ENCODE data around the gene CDC42.

The CDC42 gene

GRCh38 chr1:22037520-22037919 lies 15.0 kb upstream of the CDC42 start:
- Histone ChIP-seq H3K4me2 (ENCODE audit: insufficient read depth, low read length) (no peak overlapping the region), H3K79me2 (ENCODE audit: insufficient read depth, low read length) (no peaks in the 10 kb centered on the region), H3K27ac (ENCODE audit: low read length) (no peak overlapping the region), H3K36me3 (ENCODE audit: insufficient read depth, low read length) (no peaks in the 10 kb centered on the region), H3K27me3 (ENCODE audit: insufficient read depth, low read length, poor library complexity) (no peaks in the 10 kb centered on the region), H2AFZ (ENCODE audit: low read depth, low read length) (no peak overlapping the region), H3K9me3 (ENCODE audit: insufficient read depth, low read length, severe bottlenecking) (no peaks in the 10 kb centered on the region), H3K9ac (ENCODE audit: low read depth, low read length) (no peak overlapping the region), H3K4me1 (ENCODE audit: insufficient read depth, low read length) (peaks cover 13% of the 10 kb centered on the region), H3K4me3 (ENCODE audit: low read depth in 1 of 2, low read length in 2 of 2) (no peak overlapping the region), H4K20me1 (ENCODE audit: insufficient read depth, low read length) (no peaks in the 10 kb centered on the region)
- TF ChIP-seq EZH2 (IDR thresholded peaks at IDR 0.05; ENCODE audit: borderline replicate concordance, low read depth, low read length, severe bottlenecking) (no peak), CTCF (IDR thresholded peaks at IDR 0.05; ENCODE audit: borderline replicate concordance, extremely low read depth, low read length, poor library complexity, severe bottlenecking) (no peak)
- ATAC-seq (ENCODE audit: insufficient read depth, low read depth) = no peak
- DNase-seq = no peak

- peaks cover 13% of the 10 kb centered on the region for H3K4me1 ChIP-seq (ENCODE audit: insufficient read depth, low read length)
- H3K4me2 ChIP-seq (ENCODE audit: insufficient read depth, low read length) = no peak overlapping the region
- no peak for ATAC-seq (ENCODE audit: insufficient read depth, low read depth)
Observed at GRCh38 chr1:22038036-22038435, 14.5 kb upstream of the CDC42 start.

GRCh38 chr1:22039594-22040285 lies 12.8 kb upstream of the CDC42 start:
- peaks cover 13% of the 10 kb centered on the region for H3K4me1 ChIP-seq (ENCODE audit: insufficient read depth, low read length)
- H3K9me3 ChIP-seq (ENCODE audit: insufficient read depth, low read length, severe bottlenecking) = no peaks in the 10 kb centered on the region
- ATAC-seq (ENCODE audit: insufficient read depth, low read depth) = peak; percentile 99
- peak overlapping the region; percentile 19; the same call in 1 of the 2 replicates for H3K9ac ChIP-seq (ENCODE audit: low read depth, low read length)
- no peaks in the 10 kb centered on the region for H4K20me1 ChIP-seq (ENCODE audit: insufficient read depth, low read length)
- H3K36me3 ChIP-seq (ENCODE audit: insufficient read depth, low read length) = no peaks in the 10 kb centered on the region
- no peaks in the 10 kb centered on the region for H3K27me3 ChIP-seq (ENCODE audit: insufficient read depth, low read length, poor library complexity)
- peak overlapping the region in 1 of 2 experiments; percentile 17; a peak in 2 of 4 replicates for H3K4me3 ChIP-seq (ENCODE audit: low read depth in 1 of 2, low read length in 2 of 2)
- DNase-seq = peak; percentile 90
- H2AFZ ChIP-seq (ENCODE audit: low read depth, low read length) = peak overlapping the region; percentile 72
- H3K79me2 ChIP-seq (ENCODE audit: insufficient read depth, low read length) = no peaks in the 10 kb centered on the region
- TF ChIP-seq CTCF (IDR thresholded peaks at IDR 0.05; ENCODE audit: borderline replicate concordance, extremely low read depth, low read length, poor library complexity, severe bottlenecking) (peak; percentile 4), EZH2 (IDR thresholded peaks at IDR 0.05; ENCODE audit: borderline replicate concordance, low read depth, low read length, severe bottlenecking) (no peak)
- H3K27ac ChIP-seq (ENCODE audit: low read length) = peak overlapping the region; percentile 75
- H3K4me2 ChIP-seq (ENCODE audit: insufficient read depth, low read length) = peak overlapping the region; percentile 52

More at GRCh38 chr1:22038036-22038435, 14.5 kb upstream of the CDC42 start:
- Histone ChIP-seq H3K36me3 (ENCODE audit: insufficient read depth, low read length) (no peaks in the 10 kb centered on the region), H3K9me3 (ENCODE audit: insufficient read depth, low read length, severe bottlenecking) (no peaks in the 10 kb centered on the region), H3K9ac (ENCODE audit: low read depth, low read length) (no peak overlapping the region), H4K20me1 (ENCODE audit: insufficient read depth, low read length) (no peaks in the 10 kb centered on the region), H2AFZ (ENCODE audit: low read depth, low read length) (no peak overlapping the region), H3K4me3 (ENCODE audit: low read depth in 1 of 2, low read length in 2 of 2) (no peak overlapping the region), H3K27ac (ENCODE audit: low read length) (no peak overlapping the region), H3K27me3 (ENCODE audit: insufficient read depth, low read length, poor library complexity) (no peaks in the 10 kb centered on the region), H3K79me2 (ENCODE audit: insufficient read depth, low read length) (no peaks in the 10 kb centered on the region)
- no peak for TF ChIP-seq CTCF (IDR thresholded peaks at IDR 0.05; ENCODE audit: borderline replicate concordance, extremely low read depth, low read length, poor library complexity, severe bottlenecking)
- TF ChIP-seq EZH2 (IDR thresholded peaks at IDR 0.05; ENCODE audit: borderline replicate concordance, low read depth, low read length, severe bottlenecking) = no peak
- no peak for DNase-seq
